Measurements from ENCODE around the gene PACSIN1.

- TF ChIP-seq EZH2 (IDR thresholded peaks at IDR 0.05; ENCODE audit: borderline replicate concordance, insufficient read depth, low read length, poor library complexity, severe bottlenecking) (no peak), EP300 (conservative IDR thresholded peaks at IDR 0.05; ENCODE audit: poor library complexity, severe bottlenecking) (no peak)
- TF ChIP-seq, protein P1, sequence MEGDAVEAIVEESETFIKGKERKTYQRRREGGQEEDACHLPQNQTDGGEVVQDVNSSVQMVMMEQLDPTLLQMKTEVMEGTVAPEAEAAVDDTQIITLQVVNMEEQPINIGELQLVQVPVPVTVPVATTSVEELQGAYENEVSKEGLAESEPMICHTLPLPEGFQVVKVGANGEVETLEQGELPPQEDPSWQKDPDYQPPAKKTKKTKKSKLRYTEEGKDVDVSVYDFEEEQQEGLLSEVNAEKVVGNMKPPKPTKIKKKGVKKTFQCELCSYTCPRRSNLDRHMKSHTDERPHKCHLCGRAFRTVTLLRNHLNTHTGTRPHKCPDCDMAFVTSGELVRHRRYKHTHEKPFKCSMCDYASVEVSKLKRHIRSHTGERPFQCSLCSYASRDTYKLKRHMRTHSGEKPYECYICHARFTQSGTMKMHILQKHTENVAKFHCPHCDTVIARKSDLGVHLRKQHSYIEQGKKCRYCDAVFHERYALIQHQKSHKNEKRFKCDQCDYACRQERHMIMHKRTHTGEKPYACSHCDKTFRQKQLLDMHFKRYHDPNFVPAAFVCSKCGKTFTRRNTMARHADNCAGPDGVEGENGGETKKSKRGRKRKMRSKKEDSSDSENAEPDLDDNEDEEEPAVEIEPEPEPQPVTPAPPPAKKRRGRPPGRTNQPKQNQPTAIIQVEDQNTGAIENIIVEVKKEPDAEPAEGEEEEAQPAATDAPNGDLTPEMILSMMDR (IDR thresholded peaks at IDR 0.05; ENCODE audit: poor library complexity, severe bottlenecking), result no peak
These were observed 115.1 kb downstream of the PACSIN1 start for GRCh38 chr6:34580707-34581560.
